ENCODE measurements around the gene PWWP2A.

GRCh38 chr5:160165137-160166068 is 46.2 kb upstream of the PWWP2A start:
- TF ChIP-seq ZBTB33 (IDR thresholded peaks at IDR 0.05; ENCODE audit: borderline replicate concordance, low read depth) (peak; percentile 53; the same call in 1 of the 2 replicates), CTCF (IDR thresholded peaks at IDR 0.05) (no peak), GABPA (IDR thresholded peaks at IDR 0.05; ENCODE audit: low read depth) (no peak; the same call in 1 of the 2 replicates), TEAD4 (IDR thresholded peaks at IDR 0.05; ENCODE audit: borderline replicate concordance, insufficient read depth) (peak; percentile 95), SMC3 (IDR thresholded peaks at IDR 0.05; ENCODE audit: low read depth, low read length) (no peak), USF2 (IDR thresholded peaks at IDR 0.05; ENCODE audit: borderline replicate concordance, low read depth, low read length) (peak; percentile 73)
